ENCODE results near the gene LAMB1.

LAMB1 gene

DNA sequence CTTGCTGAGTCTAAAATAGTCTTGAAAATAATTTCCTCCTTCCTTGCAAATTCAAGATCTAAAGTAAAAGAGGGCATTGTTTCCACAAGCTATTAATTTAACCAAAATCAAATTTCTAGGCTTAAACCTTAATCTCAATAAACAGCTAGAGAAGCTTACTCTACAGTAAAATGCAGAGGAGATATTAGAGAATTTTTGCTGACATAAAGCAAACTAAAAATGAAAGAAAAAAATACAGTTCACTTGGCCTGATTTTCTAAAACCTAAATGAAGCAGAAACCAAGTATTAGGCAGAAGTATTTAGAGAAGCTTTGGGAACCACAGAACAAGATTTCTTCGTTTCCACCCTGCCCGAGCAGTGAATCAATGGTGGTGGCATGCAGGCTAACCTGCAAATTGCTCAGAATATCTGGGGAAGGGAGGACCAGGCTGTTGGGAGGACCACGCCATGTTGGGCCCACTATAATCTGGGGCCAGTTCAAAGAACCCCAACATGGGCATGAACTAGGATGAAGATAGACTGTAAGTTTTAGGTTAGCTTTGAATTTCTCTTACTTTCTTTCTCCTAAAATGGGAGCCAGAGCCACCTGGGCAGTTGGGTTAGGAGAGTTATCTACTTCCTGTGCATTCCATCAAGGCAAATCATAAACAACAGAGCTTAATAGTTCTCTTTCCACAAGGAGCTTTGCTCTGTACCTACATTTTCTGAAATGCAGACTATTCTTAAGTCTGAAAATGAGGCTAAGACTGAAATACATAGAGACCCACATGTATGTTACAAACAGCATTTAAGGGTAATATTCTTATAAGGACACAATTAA is 4.1 kb downstream of the LAMB1 start:
- no peak for DNase-seq (ENCODE audit: low spot score)

DNA sequence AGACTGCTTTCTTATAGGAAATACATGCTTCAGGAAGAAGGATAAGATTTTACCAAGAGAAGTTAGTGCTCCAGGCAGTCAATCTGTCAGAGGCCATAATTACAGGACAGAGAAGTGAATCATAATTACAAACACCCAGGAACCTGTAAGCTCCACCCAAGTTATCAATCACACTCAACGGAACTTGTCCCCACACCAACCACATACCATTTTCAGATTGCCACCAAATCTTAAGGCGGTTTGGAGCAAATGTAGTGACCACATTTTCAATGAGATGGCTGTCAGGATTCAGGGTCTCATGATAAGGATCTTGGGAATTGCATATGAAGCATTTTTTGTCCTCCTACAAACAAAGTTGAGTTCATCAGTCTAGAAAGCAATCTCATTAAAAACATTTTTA is 4.8 kb downstream of the LAMB1 start:
- DNase-seq (ENCODE audit: low spot score) = no peak

DNA sequence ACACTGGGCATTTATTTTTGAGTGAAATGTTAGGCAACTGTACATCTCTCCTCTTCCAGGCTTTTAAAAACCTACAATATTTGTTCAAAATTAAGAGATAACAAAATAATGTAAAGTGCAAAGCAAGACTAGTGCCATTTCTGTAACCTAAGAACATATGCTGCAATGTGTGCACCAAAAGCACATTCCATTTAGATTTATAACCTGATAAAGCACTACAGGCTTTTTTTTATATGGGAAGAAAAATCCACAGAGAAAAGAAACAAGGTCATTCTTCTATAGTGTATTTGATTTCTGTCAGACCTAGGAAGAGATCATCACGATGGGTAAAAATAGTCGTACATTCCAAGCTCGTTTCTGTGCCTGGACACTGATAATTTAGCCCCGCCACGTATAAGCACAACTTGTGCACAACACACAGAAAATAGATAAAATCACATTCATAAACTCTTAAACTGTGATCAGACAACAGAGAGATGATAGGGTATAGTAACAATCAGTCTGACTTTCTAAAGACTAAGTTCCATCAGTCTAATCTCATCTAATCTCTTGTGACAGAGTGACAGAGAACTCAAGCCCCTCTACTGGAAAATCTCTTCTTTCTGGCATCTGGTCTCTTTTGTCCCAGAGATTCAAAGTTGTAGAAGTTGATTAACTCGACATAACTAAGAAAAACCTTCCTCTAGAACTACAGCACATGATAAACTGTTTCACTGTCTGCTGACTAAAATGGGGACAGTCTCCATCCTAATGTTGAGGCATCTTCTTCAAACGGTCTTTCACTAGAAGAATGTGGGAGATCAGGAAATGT is 6.7 kb downstream of the LAMB1 start:
- no peak for DNase-seq (ENCODE audit: low spot score)

DNA sequence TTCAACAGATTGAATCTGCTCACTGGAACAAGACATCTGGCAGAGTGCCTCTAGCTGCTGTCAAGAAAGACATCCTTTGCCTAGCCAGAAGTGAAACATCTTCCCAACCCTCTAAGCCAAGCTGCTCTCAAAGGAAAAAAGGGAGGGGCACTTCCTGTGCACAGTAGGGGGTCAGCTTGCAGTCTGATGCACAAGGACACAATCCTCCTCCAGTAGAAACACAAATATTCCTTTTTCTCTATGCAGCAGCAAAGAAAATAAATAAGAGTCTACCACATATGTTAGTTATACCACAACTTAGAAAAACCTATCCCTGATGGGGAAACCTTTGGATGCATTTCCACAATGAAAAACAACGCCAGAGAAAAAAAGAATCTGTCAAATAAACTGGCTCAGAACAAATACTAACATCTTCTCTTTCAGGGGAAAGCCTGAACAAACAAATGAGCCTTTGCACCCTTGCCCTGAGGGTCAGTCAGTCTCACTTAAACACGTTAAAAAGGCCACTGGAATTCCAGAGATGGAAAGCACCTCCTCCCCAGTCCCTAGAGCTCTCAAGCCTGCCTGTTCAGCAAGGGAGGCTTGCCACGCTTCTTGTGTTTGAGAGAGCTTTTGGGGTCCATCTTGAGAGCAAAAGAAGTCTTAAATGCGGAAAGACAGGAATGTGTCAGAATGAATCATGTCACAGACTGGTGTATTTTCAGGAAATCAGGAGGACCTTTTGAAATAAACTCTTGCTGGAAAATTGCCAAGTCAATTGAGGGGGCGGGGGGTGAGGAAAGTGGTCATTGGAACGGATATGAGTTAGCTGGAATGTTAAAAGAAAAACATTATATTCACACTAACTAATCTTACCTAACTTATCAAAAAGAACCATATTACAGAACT is 7.5 kb downstream of the LAMB1 start:
- peak; percentile 88 for DNase-seq (ENCODE audit: low spot score)

DNA sequence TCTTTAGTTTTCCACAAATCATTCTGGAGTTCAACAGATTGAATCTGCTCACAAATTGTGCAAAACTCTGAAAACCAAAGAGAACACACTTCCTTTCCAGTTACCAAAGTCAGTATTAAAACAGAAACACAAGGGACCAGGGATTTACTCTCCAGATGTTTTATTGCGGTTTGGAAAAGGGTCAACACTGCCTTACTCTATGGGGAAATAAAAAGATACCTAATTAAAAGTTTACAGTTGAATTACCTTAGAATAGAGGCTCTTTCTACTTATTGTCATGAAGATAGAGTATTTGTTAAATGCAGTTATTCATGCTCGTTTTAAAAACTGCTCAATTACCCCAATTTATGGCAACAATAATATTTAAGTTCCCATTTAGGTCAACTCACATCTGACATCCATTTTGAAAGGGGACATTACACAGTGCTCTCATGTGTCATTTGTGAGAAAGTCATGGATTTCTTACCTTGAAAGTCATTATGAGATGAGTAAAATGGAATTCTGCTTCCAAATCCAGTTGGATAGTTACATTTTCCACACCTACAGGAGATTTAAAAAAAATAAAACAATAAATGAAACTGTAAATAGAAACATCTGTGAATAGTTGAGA is 8.4 kb downstream of the LAMB1 start:
- DNase-seq (ENCODE audit: low spot score) = no peak

DNA sequence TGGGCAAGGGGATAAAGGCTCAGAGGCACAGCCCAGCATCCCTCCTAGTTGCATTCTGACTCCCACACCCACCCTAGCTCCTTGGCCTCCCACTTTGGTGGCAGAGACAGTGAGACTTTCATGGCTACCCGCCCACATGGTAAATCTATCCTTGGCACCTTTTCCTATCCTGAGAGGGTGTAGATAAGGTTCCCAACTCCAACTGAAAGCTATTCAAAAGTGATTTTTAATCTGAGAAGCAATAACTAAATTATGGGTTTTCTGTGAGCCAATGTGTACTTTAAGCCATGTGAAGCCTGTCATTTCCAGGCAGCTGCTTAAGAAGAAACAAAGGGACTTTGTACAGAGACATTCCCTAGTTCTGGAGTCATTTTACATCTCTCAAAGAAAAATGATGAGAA is 9.1 kb downstream of the LAMB1 start:
- DNase-seq (ENCODE audit: low spot score) = no peak

DNA sequence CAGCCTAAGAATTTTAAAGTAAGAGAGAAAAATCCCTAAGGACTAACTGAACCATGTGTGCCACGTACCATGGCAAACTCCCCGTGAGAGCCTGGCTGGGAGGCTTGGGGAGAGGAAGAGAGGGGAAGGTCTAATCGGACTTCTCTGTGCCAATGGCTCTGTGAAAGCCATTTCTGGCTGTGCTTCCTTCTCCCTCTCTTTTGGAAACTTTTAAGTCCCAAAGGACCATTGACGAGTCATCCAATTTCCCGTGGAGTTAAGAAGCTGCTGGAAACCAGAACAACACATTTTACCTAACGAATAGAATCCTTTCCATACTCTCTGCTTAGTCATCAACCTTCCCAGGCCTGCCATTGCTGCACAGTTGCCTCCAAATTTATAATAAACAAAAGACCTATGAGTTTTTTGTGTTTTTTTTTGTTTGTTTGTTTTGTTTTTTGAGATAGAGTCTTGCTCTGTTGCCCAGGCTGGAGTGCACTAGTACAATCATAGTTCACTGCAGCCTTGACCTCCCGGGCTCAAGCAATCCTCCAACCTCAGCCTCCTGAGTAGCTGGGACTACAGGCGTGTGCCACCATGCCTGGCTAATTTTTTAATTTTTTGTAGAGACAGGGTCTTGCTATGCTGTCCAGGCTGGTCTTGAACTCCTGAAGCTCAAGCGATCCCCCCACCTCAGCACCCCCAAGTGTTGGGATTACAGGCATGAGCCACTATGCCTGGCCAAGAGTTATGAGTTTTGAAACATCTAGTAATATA is 13.2 kb downstream of the LAMB1 start:
- DNase-seq (ENCODE audit: low spot score) = no peak

DNA sequence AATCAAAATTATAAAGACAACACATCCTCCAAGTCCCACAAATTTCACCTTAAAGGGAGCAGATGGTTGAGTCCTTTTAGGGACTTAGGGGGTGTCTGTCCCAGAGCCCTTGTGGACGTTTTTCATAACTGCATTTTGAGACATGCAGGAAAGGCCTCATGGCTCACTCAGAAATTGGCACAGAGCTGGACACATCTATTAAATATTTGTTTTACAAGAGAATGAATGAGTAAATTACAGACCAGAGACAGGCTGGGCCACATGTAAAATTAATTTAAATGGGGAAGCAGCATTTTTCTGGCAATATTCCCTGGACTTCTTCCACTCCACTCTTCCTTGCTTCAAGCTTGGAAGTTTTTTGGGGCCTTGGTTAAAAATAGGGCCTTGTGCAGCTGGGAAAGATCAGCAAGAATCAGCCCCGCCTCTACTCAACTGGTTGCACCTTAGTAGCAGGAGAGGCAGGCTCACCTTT is 20.0 kb downstream of the LAMB1 start:
- no peak for DNase-seq (ENCODE audit: low spot score)

DNA sequence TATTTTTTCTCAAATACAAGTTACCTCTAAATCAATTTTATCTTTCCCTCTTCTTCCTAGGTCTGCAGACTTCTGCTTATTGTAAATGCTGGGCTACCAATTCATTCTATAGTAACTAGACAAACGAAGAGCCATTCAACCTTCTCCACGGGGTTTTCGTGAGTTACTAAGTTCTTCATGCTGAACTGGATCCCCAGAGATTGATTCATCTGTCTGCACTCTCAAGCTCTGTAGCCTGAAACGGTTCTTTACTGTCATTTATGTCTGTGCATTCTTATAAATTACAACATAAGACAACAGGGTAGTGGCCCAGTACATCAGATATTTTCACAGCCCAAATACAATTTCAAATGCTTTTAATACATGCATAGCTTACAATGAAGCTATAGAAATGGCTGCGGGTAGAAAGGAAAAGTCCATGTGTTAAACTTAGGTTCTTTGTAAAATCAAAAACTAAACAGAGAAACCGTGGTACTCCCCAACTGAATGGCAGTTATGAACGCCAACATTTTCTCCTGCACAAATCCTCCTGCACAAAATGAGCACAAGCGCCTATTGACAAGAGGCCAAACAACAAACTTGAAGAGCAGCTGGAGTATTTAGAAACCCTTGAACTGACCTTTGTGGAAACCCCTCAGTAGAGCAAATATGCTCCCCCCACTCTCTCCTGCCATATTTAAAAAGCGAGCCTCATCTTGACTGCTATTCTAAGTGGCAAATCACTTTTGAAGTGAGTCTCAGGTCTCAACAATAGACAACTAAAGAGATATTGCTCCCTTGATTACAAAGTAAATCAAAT is 20.7 kb downstream of the LAMB1 start:
- no peak for DNase-seq (ENCODE audit: low spot score)

DNA sequence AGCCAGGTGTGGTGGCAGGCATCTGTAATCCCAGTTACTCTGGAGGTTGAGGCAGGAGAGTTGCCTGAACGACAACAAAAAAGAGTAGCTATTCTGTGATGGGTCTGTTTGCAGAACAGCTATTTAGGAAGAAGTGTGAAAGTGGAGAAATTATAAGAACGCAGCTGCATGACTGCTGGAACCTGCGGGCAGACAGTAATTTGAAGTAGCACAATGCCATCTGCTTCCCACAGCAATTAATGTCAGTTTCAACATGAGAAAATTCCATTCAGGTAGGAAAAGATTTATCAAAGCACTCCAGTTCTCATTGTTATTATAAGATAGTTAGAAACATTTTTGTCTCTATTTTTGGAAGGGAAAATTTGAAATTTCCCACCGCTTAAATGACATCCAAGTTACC is 21.5 kb downstream of the LAMB1 start:
- no peak for DNase-seq (ENCODE audit: low spot score)

DNA sequence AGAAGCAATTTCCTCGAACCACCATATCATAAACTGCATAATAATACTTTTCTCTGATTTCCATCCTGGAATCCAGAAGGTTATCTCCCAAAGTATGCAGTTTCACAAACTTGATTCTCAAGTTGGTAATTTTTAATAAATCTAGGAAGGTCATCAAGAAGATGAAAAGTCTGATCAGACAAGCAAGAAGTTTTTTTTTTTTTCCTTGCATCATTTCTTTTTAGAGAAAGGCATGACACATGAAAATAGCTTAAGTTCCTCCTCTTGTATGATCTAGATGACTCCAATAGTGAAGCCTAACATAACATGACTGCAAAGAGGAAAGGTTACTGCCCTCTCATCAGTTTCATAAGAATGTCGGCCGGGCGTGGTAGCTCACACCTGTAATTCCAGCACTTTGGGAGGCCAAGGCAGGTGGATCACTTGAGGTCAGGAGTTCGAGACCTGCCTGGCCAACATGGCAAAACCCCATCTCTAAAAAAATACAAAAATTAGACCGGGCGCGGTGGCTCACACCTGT is 22.2 kb downstream of the LAMB1 start:
- DNase-seq (ENCODE audit: low spot score) = no peak

DNA sequence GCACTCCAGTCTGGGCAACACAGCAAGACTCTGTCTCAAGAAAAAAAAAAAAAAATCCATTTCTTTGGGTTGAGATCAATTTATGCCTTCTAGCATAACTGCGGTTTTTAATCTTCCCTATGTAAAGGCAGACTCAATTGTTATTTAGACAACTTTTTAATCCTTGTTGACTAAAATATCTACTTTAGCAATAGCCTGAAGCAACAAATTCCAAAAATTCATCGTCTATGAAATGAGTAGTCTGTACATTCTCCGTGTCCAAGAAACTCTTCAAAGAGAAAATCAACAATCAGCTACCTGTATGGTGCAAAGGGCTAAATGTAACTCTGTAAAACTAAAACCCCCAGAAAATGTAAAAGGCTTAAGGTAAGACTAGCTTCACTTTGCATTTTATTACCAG is 22.8 kb downstream of the LAMB1 start:
- DNase-seq (ENCODE audit: low spot score) = no peak

DNA sequence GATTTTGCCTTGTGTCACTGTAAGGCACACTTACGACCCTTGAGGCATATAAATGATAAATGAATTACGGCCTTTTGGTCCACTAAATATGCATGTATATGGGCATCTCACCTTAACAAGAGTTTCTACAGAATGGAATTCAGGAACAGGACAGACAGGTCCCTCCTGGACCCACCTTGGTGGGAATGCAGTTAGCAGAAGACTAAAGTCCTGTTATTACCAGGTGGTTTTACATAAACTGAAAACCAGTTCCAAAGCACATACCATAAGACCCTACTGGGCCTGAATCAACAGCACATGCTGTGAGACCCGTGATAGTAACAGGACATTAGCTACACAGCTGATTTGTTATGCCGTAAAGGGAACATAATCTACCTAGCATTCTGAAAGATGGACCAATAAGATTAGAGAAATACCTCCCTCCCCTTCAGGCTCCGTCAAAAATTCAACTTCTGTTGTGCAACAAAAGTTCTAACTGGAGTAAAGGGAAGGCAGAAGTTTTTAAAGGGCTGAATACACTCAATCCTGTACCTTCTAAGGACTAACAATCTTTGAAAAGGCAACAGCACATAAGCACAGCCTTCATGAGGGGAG is 24.0 kb downstream of the LAMB1 start:
- no peak for DNase-seq (ENCODE audit: low spot score)

DNA sequence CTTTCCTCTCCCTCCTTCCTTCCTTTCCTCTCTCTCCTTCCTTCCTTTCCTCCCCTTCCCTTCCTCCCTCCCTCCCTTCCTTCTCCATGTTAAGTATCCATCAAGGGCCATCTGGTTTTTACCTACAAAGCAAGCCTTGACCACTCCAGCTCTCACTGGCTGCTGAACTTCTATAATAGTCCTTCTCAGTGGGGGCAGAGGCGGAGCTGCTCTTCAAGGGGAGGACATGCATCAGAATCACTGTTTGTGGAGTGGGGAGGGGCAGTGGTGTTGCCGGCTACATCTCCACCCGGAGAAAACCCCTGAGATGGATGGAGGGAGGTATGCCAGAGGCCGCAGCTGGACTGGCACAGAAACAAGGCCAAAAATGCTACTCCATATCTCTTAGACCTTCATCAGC is 25.9 kb downstream of the LAMB1 start:
- DNase-seq (ENCODE audit: low spot score) = no peak

DNA sequence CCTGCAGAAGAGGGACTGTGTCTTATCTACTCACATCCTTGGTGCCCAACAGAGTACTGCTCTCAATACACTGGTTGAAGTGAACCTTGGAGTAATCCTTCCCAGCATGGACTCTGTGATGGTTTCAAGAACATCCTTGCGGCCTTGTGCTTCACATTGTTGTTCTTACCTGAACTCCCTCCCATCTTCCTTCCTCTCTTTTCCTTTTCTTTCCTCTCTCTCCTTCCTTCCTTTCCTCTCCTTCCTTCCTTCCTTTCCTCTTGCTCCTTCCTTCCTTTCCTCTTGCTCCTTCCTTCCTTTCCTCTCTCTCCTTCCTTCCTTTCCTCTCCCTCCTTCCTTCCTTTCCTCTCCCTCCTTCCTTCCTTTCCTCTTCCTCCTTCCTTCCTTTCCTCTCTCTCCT is 26.3 kb downstream of the LAMB1 start:
- no peak for DNase-seq (ENCODE audit: low spot score)

DNA sequence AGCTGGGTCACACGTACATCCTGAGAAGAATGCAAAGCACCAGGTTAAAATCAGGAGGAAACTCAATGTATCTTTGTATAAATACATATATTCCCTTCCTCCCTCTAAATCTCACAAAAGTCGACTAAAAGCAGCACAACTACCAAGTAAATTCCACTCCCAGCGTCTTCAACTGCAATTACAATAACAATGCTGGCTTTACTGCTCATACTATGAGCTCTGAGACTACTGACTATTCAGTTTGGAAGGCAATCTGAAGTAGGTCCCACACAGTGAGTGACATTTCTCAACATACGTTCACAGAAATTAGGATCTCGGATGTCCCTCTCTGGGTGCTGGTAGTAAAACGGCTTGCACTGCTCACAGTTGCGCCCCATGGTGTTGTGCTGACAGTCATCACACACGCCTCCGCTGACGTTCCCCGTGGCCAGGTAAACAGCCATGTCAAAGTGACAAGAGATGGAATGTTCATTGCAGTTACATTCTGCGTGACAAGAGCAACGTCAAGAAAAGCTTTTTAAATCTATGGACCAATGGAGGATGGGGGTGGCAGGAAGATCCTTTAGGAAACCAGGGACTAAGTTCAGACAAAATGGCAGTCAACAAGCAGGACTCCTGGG is 27.5 kb downstream of the LAMB1 start:
- no peak for DNase-seq (ENCODE audit: low spot score)

DNA sequence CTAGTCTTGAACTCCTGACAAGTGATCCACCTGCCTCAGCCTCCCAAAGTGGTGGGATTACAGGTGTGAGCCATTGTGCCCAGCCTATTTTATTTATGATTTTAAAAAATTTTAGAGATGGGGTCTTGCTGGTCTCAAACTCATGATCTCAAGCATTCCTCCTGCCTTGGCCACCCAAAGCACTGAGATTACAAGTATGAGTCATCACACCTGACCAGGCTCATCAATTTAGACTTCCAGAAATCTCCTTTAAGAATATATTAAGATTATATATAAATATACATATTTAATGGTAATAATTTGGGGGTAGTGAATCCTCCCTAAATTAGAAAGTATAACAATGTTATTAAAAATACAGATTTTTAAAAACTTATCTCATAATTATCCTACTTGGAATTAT is 29.1 kb downstream of the LAMB1 start:
- no peak for DNase-seq (ENCODE audit: low spot score)

DNA sequence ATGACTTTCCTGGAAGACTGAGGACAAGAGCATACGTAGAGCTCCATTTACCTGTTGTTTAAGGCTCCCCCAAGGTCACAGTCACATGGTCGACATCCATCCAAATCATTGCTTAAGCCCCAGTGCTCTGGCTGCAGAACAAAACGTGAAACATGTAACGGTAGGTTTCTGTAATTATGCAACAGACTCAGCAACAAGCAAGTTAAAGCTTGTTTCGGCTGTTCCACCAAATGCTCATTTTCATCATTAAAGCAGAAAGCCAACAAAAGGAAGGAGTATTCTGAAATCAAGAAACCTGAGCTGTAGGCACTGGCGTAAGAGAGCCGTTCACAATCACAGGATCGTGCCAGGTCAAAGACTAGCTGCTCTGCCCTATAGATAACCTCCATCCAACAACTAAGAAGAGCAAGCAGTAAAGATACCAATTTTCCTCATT is 30.0 kb downstream of the LAMB1 start:
- DNase-seq (ENCODE audit: low spot score) = no peak

DNA sequence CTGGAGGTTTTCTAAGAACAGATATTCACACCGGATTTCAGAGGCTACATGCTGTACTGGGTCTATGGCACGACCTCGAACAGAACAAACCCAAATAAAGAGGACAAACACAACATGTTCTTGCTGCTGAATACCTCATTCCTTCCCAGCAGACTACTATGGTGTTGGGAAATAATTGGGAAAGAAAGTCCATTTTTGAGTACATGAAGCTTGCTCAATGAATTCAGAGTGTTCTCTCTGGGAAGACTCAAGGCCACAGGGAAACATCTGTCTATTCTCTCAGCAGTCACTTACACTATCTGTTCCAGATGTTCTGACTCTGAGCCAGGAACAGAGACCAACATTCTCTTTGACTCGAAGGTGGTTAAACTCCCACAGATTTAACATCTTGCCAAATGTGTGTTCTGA is 30.9 kb downstream of the LAMB1 start:
- no peak for DNase-seq (ENCODE audit: low spot score)
